NK-92 (cell line): Measurements from ENCODE around the gene EFHD2.
"Not testable (repeated sequence)": the region's sequence is repeated elsewhere in the genome, so short reads cannot be mapped to it uniquely, and the experiment has no call there.

ENCODE experiments used
- DNase-seq: peaks from one replicate; lab custom pipeline; 2025; ENCODE audit not compliant: unreplicated experiment; lab: John Stamatoyannopoulos, UW

Gene EFHD2, protein sequence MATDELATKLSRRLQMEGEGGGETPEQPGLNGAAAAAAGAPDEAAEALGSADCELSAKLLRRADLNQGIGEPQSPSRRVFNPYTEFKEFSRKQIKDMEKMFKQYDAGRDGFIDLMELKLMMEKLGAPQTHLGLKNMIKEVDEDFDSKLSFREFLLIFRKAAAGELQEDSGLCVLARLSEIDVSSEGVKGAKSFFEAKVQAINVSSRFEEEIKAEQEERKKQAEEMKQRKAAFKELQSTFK

DNA sequence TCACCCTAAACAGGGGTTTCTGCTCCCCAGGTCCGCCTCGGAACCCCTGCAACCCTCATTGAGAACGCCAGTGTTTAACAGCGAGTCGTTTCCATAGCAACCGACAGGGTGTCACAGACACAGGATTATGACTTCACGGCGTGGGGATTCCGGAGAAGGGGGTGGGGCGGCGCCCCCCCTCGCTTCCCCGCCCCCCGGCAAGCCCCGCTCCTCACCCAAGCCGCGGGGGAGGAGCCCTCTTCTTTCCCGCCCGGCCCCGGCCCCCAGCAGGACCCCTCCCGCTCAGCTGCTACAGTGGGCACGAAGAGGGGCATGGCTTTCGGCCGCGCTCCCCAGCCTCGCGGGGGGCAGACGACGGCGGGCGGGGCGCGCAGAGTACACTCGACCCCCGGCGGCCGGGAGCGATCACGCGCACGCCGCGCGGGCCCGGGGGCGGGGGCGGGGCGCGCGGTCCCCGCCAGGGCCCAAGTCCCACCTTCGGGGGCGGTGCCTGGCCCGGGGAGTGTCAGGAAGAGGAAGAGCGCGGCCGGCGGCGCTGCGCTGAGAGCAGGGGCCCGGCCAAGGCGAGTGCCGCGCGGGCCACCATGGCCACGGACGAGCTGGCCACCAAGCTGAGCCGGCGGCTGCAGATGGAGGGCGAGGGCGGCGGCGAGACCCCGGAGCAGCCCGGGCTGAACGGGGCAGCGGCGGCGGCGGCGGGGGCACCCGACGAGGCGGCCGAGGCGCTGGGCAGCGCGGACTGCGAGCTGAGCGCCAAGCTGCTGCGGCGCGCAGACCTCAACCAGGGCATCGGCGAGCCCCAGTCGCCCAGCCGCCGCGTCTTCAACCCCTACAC is at the start of gene EFHD2:
TSS of gene EFHD2 (plus strand) at position 501 of the 835 bp plus-strand sequence. CDS start at position 585, 84 bp downstream.
- DNase-seq = peak; percentile 57

DNA sequence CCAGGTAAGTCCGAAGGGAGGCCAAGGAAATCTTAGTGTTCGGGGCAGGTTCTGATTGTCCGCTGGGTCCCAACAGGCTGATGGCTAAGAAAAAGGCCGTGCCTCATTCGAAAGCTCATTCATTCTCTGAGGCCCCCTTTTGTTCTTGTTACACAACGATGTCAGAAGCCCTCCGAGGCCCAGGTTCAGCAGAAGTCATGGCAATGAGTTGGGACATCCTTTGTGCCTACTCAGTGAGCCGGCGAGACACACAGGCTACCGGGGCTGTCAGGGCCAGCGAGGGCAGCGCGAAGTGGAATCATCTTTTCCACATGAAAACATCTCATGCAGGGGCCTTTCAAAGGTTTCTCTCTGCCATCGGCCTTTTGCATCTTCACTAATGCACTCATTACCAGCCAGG is 49.0 kb upstream of the EFHD2 start:
- no peak for DNase-seq

DNA sequence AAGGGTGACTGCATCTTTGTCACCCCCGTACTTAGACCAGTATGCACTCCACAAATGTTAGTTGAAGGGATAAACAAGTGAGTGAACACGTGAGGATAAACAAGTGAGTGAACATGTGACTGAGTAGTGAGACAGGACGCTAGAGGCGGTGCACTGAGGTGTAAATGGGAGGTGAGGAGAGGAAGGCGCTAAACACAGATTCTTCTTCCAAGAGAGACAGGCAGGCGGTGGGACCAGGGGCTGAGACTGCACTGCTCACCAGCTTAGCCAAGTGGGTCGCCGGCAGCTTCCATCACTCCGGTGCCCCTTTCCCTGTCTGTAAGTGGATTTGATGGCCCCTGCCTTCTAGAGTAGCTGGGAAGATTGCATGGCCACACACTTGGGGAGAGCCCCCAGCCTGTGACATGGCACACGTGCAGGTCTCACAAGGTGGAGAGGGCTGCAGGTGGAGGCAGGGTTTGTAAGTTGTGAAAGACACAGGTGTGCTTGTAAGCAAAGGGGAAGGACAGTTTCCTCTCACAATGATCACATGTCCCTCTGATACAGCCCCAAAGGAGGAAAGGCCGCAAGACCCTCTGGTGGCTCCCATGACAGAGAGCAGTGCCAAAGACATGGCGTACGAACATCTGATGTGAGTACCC is 47.5 kb upstream of the EFHD2 start:
- DNase-seq = no peak

DNA sequence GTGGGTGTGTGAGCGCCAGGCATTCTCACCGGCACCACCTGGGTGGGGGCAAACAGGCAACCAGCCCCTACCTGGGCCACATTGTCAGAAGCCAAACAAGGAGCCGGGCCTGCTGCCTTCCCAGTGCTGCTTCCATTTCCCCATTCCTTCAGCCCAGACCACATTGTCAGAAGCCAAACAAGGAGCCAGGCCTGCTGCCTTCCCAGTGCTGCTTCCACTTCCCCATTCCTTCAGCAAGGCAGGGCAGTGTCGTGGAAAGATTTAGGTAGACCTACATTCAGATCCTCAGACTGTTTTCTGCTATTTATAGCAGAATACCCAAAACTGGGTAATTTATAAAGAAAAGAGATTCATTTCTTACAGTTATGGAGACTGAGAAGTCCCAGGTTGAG is 47.0 kb upstream of the EFHD2 start:
- DNase-seq = no peak

DNA sequence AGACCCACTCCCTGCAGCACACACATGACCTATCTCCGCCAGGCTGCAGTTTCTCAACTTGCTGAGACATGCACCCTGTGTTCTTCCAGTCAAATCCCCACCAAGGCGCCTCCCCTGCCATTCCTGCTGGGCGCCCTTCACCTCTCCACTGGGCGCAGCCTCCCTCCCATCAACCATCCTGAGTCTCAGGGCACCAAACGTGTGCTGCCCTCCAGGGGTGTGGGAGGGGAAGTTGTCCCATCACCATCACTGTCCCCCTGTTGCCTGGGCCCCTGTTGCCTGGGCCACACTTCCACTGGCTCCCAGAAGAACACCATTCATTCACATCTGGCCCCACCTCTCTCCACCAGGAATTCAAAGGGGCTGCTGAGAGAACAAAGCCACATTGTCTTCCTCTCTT is 44.9 kb upstream of the EFHD2 start:
- no peak for DNase-seq

DNA sequence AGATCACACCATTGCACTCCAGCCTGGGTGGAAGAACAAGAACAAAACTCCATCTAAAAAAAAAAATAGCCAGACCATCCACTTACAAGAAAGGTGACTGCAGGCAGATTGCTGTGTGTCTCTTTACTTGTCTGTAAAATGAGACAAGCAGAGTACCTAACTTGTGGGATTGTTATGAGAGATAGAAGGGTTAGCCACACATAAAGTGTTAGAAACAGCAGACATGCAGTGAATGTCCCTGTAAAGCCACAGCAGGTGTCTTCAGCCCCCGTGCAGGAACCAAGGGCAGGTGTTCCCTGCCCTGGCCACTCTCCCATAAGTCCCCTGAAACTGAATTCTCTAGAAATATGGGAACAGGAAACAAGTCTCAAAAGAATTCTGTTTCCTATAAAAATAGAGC is 40.8 kb upstream of the EFHD2 start:
- DNase-seq = no peak

DNA sequence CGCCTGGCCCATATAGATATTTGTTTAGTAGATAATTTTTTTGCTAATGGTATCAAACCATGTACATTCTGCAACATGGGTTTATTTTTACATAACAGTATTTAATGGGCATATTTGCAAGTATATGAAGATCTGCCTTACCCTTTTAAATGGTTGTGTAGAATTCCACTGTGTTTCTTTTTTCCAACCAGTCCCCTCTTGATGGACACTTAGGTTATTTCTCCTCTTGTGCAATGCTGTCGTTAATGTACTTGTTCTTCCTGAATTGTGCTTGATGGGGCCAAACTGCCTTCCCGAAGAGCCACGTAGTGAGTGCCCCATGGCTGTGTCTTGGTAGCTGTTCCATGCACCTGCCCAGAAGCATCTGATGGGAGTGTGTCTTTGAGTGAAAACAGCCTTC is 39.4 kb upstream of the EFHD2 start:
- no peak for DNase-seq

DNA sequence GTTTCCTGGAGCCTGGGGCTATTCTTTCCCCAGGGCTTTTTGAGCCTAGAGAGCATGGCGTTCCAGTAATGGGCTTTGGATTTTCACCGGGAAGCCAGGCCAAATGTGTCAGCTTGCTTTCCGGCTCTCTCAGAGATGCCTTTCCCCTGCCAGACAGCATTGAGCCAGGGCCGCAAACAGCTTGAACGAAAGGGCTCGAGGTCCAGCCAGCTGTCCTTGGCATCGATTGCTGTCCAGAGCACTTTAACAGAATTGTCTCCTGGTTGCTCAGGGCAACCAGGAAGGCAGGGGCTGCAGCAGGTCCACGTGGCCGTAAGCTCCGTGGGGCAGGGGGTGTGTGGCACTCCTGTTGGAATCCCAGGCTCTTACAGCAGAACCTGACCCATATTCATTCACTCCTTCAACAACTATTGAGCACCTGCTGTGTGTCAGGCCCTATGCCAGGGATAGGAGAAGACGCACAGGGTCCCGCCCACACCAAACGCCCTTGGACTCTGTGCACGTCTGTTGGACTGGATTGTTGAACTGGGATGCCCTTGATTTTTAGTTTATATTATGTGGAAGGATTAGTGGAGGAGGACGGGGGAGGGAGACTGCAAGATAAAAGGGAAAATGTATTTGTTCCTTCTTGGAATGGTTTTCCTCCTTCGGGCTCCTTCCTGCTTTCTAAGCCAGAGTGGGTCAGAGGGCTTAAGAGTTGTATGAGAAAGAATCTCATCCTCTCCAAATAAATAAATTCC is 38.7 kb upstream of the EFHD2 start:
- DNase-seq = no peak

DNA sequence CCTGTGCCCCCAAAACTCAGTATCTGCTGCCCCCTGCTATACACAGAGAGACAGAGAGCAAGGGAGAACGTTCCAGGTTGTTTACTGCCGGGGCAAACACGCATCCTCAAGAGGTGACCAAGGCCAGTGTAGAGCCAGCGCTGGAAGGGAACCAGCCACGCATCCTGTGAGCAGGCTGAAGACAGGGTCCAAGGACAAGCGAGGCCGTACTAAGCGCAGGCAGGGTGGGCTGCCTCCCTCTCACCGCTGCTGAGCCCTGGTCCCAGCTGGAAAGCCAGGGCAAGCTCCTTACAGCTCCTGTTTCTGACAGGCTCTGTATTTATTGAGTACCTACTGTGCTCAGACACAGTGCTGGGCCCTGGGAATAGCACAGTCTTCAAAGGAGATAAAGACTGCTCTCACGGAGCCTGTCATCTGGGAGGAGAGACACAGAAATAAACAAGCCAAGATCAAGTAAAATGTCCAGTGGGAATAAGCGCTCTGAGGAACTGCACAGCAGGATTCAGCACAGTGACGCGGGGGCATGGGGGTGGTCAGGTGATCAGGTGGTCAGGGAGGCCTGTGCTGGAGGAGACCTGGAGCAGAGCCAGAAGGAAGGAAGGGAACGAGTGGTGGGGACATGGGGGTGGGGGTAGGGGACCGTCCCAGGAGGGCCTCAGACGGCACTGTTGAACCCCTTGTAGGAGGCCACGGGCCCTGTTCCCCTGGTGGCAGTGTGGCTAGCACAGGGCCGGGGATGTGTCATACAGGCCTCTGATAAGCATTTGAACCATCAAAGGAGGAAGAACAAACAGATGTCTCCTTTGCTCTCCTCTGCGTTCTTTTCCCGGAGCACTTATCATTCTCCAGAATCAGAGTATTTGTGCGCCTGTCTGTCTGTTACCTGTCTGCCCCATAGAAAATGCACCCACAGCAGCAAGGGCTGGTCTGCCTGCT is 37.8 kb upstream of the EFHD2 start:
- DNase-seq = no peak

DNA sequence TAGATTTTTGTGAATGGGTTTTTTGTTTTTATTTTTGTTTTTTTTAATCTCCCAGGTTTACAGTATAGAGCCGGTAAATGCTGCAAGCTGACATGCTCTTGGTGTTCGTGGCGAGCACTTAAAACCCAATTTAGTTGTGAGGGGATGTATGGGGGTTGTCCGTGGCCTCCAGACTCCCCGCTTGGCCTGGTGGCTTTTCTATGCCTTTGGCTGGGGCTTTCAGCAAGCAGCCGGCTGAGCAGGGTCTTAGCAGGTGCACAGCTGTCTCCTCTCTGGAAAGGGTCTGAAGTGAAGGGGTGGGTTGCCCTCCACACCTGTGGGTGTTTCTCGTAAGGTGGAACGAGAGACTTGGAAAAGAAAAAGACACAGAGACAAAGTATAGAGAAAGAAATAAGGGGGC is 31.0 kb upstream of the EFHD2 start:
- no peak for DNase-seq

DNA sequence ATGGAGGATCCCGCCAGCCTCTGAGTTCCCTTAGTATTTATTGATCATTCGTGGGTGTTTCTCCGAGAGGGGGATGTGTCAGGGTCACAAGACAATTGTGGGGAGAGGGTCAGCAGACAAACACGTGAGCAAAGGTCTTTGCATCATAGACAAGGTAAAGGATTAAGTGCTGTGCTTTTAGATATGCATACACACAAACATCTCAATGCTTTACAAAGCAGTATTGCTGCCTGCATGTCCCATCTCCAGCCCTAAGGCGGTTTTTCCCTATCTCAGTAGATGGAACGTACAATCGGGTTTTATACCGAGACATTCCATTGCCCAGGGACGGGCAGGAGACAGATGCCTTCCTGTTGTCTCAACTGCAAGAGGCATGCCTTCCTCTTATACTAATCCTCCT is 30.5 kb upstream of the EFHD2 start:
- DNase-seq = not testable (repeated sequence)

DNA sequence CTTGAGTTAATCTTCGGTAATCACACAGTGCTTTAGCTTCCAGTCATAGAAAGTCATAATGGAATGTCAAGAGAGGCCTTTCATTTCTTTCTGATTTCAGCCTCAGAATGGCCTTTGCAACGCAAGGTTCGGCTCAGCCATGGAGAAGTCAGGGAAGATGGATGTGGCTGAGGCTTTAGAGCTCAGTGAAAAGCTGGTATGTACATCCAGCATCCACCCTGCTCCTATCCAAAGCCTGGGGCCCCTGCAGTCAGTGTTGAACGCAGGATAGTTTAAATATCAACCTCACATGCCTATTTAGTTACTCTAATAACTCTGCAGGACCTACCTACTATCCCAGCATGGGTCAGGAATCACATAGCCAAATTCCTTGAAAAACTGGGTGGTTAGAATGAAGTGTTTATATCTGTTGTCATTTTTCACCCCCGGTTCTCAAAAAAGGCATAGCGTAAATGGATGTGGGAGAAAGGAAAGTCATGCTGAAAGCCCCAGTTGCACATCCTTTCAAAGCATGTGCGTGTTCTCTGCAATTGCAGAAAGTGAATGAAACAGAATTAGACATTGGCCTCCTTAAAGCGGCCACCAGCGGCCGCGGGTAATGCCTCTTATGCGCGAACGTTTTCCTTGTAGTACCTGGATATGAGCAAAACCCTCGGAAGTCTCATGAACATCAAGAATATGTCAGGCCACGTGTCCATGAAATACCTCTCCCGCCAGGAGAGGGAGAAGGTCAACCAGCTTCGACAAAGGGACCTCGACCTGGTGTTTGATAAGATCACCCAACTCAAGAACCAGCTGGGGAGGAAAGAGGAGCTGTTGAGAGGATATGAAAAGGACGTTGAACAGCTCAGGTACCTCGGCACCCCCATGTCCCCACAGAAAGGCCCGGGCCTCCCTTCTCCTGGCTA is 28.8 kb upstream of the EFHD2 start:
- no peak for DNase-seq

DNA sequence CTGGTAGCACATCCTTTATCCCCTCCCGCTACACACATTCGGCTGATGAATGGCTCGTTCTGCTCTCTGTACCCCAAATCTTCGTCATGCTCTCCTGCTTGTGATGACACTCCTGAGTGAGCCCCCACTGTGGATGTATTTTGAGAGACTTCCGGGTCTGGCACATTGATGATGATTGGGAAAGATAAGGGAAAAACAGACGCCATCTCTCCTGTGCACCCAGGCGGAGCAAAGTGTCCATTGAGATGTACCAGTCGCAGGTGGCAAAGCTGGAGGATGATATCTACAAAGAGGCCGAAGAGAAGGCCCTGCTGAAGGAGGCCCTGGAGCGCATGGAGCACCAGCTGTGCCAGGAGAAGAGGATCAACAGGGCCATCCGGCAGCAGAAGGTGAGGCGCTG is 27.9 kb upstream of the EFHD2 start:
- no peak for DNase-seq

DNA sequence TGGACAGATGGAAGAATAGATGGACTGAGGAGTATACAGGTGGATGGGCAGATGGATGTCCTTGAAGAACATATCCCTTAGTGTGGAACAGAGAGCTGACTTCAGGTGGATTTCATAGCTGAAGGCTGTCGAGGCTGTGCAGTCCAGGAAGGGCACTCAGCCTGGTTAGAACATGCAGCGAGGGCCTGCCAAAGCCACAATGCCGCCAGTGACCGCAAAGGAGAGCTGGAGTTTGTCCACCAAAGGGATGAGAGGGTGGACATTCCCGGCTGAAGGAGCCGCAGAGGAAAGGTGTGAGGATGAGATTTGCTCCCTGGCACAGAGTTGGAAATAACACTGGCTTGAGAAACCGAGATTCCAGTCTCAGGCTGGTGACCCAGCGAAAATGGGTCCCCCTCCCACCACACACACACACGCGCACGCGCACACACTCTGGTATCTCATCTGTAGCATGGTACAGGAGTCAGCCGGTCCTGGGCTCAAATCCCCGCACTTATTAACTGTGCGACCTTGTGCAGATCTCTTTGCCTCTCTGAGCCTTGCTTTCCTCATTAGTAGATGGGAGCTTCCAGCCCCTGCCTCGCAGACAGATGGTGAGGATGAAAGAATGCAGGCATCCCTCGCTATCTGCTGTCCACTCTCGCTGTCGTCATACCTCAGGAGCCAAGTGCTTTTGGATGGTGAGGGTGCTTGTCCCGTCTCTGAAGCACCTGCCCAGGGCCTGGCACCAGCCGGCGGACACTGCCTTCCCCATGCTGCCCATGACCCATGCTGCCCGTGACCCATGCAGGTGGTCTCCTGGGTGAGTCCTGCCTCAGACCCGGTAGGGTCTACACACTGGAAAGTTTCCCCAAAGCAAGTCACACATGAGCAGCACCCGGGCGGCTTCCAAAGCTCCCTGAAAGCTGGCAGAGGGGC is 26.8 kb upstream of the EFHD2 start:
- DNase-seq = no peak

DNA sequence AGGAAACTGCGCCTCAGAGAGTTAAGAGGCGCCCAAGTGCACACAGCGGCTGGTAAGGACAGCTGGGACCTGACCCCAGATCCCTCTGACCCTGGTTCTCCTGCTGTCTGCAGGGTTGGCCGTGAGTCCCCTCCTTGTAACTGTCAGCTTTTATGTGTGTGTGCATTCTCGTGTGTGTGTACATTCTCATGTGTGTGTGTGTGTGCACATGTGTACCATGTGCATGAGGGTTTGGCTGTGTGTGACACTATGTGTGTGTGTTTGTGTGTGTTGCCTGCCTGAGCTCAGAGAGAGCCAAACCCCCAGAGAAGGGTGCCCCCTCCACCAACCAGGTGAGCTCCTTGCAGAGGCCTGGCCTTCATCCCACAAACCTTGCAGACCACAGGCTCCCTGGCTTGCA is 25.9 kb upstream of the EFHD2 start:
- DNase-seq = no peak

DNA sequence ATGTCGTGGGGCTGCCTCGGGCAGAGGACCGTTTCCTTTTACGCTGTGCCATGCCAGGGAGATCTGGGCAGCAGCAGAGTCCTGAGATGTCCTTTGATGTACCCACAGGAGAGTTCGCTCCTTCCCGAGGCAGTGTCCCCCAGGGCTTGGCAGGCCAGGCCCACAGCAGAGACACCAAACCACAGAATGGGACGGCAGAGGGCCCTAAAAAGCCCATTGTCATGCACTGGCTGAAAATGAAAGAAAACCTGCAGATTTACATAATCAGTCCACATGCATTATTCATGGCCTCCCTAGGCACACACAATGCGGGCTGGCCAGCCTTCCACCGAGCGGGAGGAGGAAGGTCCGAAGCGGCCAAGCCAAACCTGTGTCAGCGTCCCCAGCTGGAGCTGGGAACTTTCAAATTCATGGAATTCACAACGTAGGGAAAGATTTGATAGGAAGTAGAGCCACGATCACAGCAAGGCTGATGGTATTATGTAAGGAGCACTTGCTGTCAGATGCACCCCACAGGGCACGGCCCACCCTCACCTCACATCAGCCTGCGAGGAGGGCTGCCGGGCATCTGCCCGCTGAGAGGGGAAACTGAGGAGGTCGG is 25.3 kb upstream of the EFHD2 start:
- DNase-seq = no peak

DNA sequence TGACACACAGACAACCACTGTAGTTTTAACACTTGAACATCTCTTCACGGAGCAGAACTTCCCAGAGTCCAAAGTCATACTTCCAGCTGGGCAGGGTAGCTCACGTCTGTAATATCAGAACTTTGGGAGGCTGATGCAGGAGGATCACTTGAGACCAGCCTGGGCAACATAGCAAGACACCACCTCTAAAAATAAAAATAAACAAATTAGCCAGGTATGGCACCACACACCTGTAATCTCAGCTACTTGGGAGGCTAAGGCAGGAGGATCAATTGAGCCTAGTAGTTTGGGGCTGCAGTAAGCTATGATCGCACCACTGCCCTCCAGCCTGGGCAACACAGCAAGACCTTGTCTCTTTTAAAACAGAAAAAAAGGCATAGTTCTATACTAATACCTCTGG is 24.3 kb upstream of the EFHD2 start:
- no peak for DNase-seq

DNA sequence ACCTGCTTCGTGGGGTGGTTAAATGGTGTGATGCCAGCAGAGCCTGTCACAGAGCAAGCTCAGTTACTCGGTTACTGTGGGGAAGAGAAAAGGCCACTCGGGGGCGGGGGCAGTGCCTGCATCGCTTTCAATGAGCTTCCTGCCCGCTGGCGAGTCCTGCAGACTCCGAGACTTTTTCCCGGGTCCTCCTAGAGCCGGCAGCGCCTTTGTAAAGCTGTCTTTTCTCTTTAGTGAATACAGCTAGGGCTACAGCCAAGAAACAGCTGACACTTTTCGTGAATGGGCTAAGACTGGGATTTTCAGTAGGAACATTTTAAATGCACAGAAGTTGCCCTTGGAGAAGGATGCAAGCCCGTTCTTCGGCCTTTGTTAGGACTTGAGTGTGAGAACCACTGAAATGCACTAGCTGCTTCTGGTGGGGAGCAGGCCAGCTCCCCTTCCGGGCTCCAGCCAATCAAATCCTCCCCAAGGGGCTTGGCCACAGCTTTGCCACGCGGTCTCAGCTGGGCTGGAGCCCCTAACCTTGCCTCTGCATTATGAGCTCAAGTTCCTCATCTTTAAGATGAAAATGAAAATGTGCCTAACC is 23.4 kb upstream of the EFHD2 start:
- DNase-seq = no peak
